Body of pancreas (tissue), 4 donors: Measurements from ENCODE around the gene NBEA. TPM values are rescaled to one million over a fixed set of nuclear protein-coding genes. Genes with fewer than 3 reads are reported as not detected.

ENCODE experiments used
- ATAC-seq: fragments of 150-250 bp; one replicate; pipeline ENCODE4 v1.9.1; 2016
- DNase-seq, 4 donors: peaks; one replicate each; pipeline ENCODE4 v3.0.0-alpha.2; 2019
- H3K27ac ChIP-seq, 4 donors: fragments of 200-600 bp; sonication (generic); 1 replicate in 3 of 4; 2 replicates in 1 of 4; pipeline versions ENCODE4 v1.5.1 to v1.6.1; 2016 to 2019; ENCODE audit warnings: mild to moderate bottlenecking in 1 of 4, mixed read lengths in 1 of 4, moderate library complexity in 1 of 4
- H3K27me3 ChIP-seq, 2 donors: fragments of 200-600 bp; sonication (generic); one replicate each; pipeline ENCODE4 v1.6.0; 2016; ENCODE audit warnings: mild to moderate bottlenecking in 1 of 2
- H3K36me3 ChIP-seq, 2 donors: fragments of 200-600 bp; sonication (generic); replicated peaks in 1 of 2; 2 replicates each; pipeline ENCODE4 v1.5.1; 2016; ENCODE audit warnings: low read depth in 2 of 2; ENCODE audit not compliant: insufficient read depth in 1 of 2
- H3K4me1 ChIP-seq: fragments of 200-600 bp; sonication (generic); one replicate; pipeline ENCODE4 v1.6.0; 2016
- H3K4me3 ChIP-seq, 2 donors: fragments of 200-600 bp; sonication (generic); 1 replicate in 1 of 2; 2 replicates in 1 of 2; pipeline ENCODE4 v1.5.1; 2016 to 2019
- H3K9me3 ChIP-seq, 3 donors: fragments of 200-600 bp; sonication (generic); 1 replicate in 2 of 3; 2 replicates in 1 of 3; pipeline ENCODE4 v1.5.1; 2016
- CTCF ChIP-seq, 7 experiments: fragments of 450-650 bp in 4 of 7; fragments of 200-600 bp in 3 of 7; sonication (generic) in 3 of 7; IDR thresholded peaks; one replicate each; pipeline ENCODE4 v1.5.1; 2016 to 2019; ENCODE audit warnings: antibody characterized with exemption in 7 of 7
- POLR2A ChIP-seq, 3 donors: fragments of 450-650 bp; IDR thresholded peaks; one replicate each; pipeline ENCODE4 v1.6.1; 2016; ENCODE audit warnings: antibody characterized with exemption in 3 of 3, mild to moderate bottlenecking in 2 of 3
- WGBS, 2 donors: methylation state at CpG; one replicate each; pipeline ENCODE4 v1.1.5; 2017; 5-methylcytosine and 5-hydroxymethylcytosine counted together
- intact Hi-C: fragments of 100-400 bp; cut with DNase I; formaldehyde crosslinking; loops from one replicate; pipeline ENCODE4 v1.15.1; 2023
- total RNA-seq, 2 donors: library from RNA; depleted of rRNA; stranded (reverse); fragments of >200 nt; gene quantifications; one replicate each; pipeline ENCODE4 v1.1.0, GENCODE V29; 2016

Gene NBEA
- total RNA-seq, 2 donors from 2014 or later: 9.6 to 19.1 TPM

- peak; percentile 42 for ATAC-seq
- peak in 2 of 4 donors; percentile 13 to 44 for DNase-seq
- H3K4me3 ChIP-seq: no peak overlapping the region
- no peaks in the 10 kb centered on the region for H3K36me3 ChIP-seq
- H3K9me3 ChIP-seq: no peaks in the 10 kb centered on the region
- no peaks in the 10 kb centered on the region for H3K4me1 ChIP-seq
- TF ChIP-seq CTCF (IDR thresholded peaks at IDR 0.05) (no peak), POLR2A (IDR thresholded peaks at IDR 0.05) (no peak)
- H3K27ac ChIP-seq: no peak overlapping the region
- no peaks in the 10 kb centered on the region for H3K27me3 ChIP-seq
- intact Hi-C loops: no loop called here
- WGBS, 2 donors: 55 to 68% methylated on average over 5 of the region's 5 CpGs
These were observed 570.3 kb downstream of the NBEA start for GRCh38 chr13:35512271-35512920.

- intact Hi-C loops: no loop called here
- no peaks in the 10 kb centered on the region for H3K36me3 ChIP-seq
- 88 to 92% methylated on average over 7 of the region's 7 CpGs for WGBS, 2 donors
- no peak overlapping the region for H3K4me3 ChIP-seq
- ATAC-seq (no peak), DNase-seq (no peak)
- TF ChIP-seq POLR2A (IDR thresholded peaks at IDR 0.05) (no peak), CTCF (IDR thresholded peaks at IDR 0.05) (no peak)
- no peaks in the 10 kb centered on the region for H3K4me1 ChIP-seq
- no peak overlapping the region for H3K27ac ChIP-seq
- H3K27me3 ChIP-seq: no peaks in the 10 kb centered on the region
- no peaks in the 10 kb centered on the region for H3K9me3 ChIP-seq
These were observed 572.0 kb downstream of the NBEA start for GRCh38 chr13:35514061-35514477.

GRCh38 chr13:35514801-35515502 is 572.9 kb downstream of the NBEA start:
- Histone ChIP-seq H3K27ac (no peak overlapping the region), H3K4me1 (no peaks in the 10 kb centered on the region), H3K9me3 (no peaks in the 10 kb centered on the region), H3K4me3 (no peak overlapping the region), H3K36me3 (no peaks in the 10 kb centered on the region), H3K27me3 (no peaks in the 10 kb centered on the region)
- DNase-seq (no peak), ATAC-seq (no peak)
- intact Hi-C loops: no loop called here
- WGBS, 2 donors: 73 to 74% methylated on average over 6 of the region's 6 CpGs
- TF ChIP-seq CTCF (IDR thresholded peaks at IDR 0.05) (no peak), POLR2A (IDR thresholded peaks at IDR 0.05) (no peak)

- TF ChIP-seq CTCF (IDR thresholded peaks at IDR 0.05): no peak
- TF ChIP-seq POLR2A (IDR thresholded peaks at IDR 0.05): no peak
- no peak overlapping the region for H3K4me3 ChIP-seq
- ATAC-seq (no peak), DNase-seq (no peak)
- H3K27me3 ChIP-seq: no peaks in the 10 kb centered on the region
- H3K4me1 ChIP-seq: no peaks in the 10 kb centered on the region
- 84 to 89% methylated on average over 5 of the region's 5 CpGs for WGBS, 2 donors
- no peaks in the 10 kb centered on the region for H3K9me3 ChIP-seq
- intact Hi-C loops: no loop called here
- H3K36me3 ChIP-seq: no peaks in the 10 kb centered on the region
- no peak overlapping the region for H3K27ac ChIP-seq
These were observed 576.4 kb downstream of the NBEA start for GRCh38 chr13:35518337-35518946.
